Fibroblast of pulmonary artery (primary cell): ENCODE measurements around the gene BEST2.

ENCODE experiments used
- DNase-seq: peaks from one replicate; pipeline ENCODE4 v3.0.0-alpha.2; 2010; ENCODE audit warnings: low read depth
- H3K4me3 ChIP-seq: replicated peaks from 2 replicates; pipeline ENCODE4 v1.5.1; 2011; ENCODE audit warnings: low read depth, mild to moderate bottlenecking, control low read depth, low read length, moderate library complexity
- TF ChIP-seq, protein P1 (sequence below): IDR thresholded peaks from 2 replicates; pipeline ENCODE4 v1.5.1; 2011; ENCODE audit warnings: mild to moderate bottlenecking, control low read depth, low read length, inconsistent platforms; ENCODE audit errors: missing control alignments

The BEST2 gene

GRCh38 chr19:12788682-12789097 lies 37.1 kb downstream of the BEST2 start:
- H3K4me3 ChIP-seq = peak overlapping the region; percentile 48
- TF ChIP-seq, protein P1, sequence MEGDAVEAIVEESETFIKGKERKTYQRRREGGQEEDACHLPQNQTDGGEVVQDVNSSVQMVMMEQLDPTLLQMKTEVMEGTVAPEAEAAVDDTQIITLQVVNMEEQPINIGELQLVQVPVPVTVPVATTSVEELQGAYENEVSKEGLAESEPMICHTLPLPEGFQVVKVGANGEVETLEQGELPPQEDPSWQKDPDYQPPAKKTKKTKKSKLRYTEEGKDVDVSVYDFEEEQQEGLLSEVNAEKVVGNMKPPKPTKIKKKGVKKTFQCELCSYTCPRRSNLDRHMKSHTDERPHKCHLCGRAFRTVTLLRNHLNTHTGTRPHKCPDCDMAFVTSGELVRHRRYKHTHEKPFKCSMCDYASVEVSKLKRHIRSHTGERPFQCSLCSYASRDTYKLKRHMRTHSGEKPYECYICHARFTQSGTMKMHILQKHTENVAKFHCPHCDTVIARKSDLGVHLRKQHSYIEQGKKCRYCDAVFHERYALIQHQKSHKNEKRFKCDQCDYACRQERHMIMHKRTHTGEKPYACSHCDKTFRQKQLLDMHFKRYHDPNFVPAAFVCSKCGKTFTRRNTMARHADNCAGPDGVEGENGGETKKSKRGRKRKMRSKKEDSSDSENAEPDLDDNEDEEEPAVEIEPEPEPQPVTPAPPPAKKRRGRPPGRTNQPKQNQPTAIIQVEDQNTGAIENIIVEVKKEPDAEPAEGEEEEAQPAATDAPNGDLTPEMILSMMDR = no peak
- peak; percentile 77 for DNase-seq

DNA sequence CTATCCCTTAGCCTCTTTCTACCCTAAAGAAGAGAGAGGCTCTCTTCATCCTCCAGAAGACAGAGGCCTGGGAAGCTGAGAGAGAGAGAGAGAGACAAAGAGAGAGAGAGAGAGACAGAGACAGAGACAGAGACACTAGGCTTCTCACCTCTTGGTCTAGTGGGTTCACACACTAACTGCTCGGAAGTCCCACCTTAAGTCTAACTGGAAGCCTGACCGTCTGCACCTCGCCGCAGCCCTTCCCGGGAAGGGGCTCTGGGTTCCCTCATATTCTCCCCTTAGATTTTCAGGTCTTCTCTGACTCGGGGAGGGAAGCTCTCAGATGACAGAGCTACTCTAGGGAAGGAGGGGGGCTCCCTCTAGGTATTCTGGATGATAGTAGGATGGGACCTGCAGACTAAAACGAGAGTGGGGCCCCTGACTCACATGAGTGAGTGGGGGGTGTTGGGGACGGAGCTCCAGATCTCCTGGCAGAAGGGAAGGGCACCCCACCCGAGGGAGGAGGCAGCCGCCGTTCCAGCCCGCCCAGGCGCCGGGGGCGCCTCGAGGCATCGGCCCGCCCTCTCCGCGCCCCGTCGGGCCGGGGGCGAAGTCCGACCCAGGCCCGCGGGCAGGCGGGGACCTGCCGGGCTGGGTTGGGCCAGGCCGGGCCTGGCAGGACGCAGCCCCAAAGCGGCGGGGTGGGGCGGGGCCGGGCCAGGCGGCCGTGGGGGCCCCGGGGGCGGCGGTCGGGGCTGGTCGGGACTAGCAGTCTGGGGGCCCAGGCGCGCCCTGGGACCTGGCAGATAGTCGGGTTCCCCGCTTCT lies 37.7 kb downstream of the BEST2 start:
- peak overlapping the region; percentile 99 for H3K4me3 ChIP-seq
- DNase-seq = peak; percentile 42

DNA sequence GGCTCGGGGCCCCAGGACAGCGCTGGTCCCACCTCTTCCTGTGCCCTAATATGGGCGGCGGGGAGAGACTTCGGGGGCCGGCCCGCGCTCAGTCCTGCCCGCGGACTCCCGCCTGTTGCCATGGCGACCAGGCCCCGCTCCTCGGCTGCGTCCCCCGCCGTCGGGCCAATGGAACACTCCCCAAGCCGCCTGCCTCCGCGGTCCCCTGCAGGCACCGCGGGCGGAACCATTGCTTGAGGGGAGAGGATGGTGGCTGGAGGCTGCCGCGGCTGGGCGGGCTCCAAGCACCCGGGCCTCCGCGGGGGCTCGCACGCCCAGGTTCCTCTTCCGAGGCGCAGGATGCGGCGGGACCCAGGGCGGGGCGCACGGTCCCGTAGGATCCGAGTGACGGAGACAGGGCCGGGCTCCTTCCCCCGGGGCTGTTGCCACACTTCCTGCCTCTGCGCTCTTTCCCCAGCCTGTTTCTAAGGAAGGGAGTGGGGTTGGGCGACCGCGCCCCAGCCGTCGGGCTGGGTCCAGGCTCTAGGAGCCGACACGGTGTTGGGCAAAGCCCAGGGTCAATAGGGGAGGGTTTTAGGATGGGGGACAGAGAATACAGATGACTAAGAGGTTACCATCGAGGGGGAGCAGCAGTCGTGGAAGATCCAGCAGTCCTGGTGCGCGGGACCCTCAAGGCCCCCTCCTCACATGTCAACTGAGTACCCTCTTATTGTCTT lies 38.5 kb downstream of the BEST2 start:
- peak overlapping the region; percentile 99 for H3K4me3 ChIP-seq
- peak; percentile 97 for DNase-seq
- TF ChIP-seq, protein P1 = no peak

More for the DNA sequence above, 37.7 kb downstream of the BEST2 start:
- TF ChIP-seq, protein P1 = no peak

GRCh38 chr19:12790628-12791344 lies 39.2 kb downstream of the BEST2 start:
- no peak for DNase-seq
- H3K4me3 ChIP-seq = peak overlapping the region; percentile 99
- TF ChIP-seq, protein P1 = no peak

DNA sequence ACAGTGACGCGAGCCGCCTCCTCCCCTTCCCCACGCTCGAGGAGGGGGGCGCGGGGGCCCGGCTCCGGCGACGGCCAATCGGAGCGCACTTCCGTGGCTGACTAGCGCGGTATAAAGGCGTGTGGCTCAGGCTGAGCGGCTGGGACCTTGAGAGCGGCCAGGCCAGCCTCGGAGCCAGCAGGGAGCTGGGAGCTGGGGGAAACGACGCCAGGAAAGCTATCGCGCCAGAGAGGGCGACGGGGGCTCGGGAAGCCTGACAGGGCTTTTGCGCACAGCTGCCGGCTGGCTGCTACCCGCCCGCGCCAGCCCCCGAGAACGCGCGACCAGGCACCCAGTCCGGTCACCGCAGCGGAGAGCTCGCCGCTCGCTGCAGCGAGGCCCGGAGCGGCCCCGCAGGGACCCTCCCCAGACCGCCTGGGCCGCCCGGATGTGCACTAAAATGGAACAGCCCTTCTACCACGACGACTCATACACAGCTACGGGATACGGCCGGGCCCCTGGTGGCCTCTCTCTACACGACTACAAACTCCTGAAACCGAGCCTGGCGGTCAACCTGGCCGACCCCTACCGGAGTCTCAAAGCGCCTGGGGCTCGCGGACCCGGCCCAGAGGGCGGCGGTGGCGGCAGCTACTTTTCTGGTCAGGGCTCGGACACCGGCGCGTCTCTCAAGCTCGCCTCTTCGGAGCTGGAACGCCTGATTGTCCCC lies 39.9 kb downstream of the BEST2 start, which contains the start of gene JUNB:
TSS of gene JUNB (plus strand) at position 142 of the 706 bp plus-strand sequence. CDS start at position 428, 286 bp downstream.
- TF ChIP-seq, protein P1 = no peak
- peak; percentile 99 for DNase-seq
- peak within 1 kb of the TSS; percentile 99 for H3K4me3 ChIP-seq
